NCI-H510A treated with DMSO at 0.1 percent for 48 hours (cell line): ENCODE measurements around the gene CCL4L2.
"Not testable (repeated sequence)": the region's sequence is repeated elsewhere in the genome, so short reads cannot be mapped to it uniquely, and the experiment has no call there.

Source experiments
- DNase-seq: peaks from one replicate; lab custom pipeline; 2025; lab: John Stamatoyannopoulos, UW

The CCL4L2 gene

GRCh38 chr17:36195434-36196130, 15.3 kb upstream of the CCL4L2 start:
- no peak for DNase-seq

GRCh38 chr17:36196131-36196486, 14.8 kb upstream of the CCL4L2 start:
- DNase-seq: no peak

GRCh38 chr17:36197387-36197703, 13.5 kb upstream of the CCL4L2 start:
- no peak for DNase-seq

- DNase-seq: no peak
These were observed 11.9 kb upstream of the CCL4L2 start for GRCh38 chr17:36198831-36199465.

- DNase-seq: not testable (repeated sequence)
These were observed 9.8 kb upstream of the CCL4L2 start for GRCh38 chr17:36201102-36201501.

- not testable (repeated sequence) for DNase-seq
These were observed 9.4 kb upstream of the CCL4L2 start for GRCh38 chr17:36201506-36201905.

- DNase-seq: no peak
These were observed 7.5 kb upstream of the CCL4L2 start for GRCh38 chr17:36203335-36203734.

- DNase-seq: no peak
These were observed 6.0 kb upstream of the CCL4L2 start for GRCh38 chr17:36204724-36205500.

- DNase-seq: no peak
These were observed 5.0 kb upstream of the CCL4L2 start for GRCh38 chr17:36205637-36206485.

- not testable (repeated sequence) for DNase-seq
These were observed 4.4 kb upstream of the CCL4L2 start for GRCh38 chr17:36206486-36206821.

GRCh38 chr17:36207383-36207782, 3.5 kb upstream of the CCL4L2 start:
- not testable (repeated sequence) for DNase-seq

GRCh38 chr17:36209575-36209974, 1.3 kb upstream of the CCL4L2 start:
- DNase-seq: no peak

- DNase-seq: not testable (repeated sequence)
These were observed 815 bp downstream of the CCL4L2 start for GRCh38 chr17:36211484-36212271.

- no peak for DNase-seq
These were observed 1.4 kb downstream of the CCL4L2 start for GRCh38 chr17:36212272-36212605.

GRCh38 chr17:36212966-36213365, 2.1 kb downstream of the CCL4L2 start:
- no peak for DNase-seq

GRCh38 chr17:36213695-36214094, 2.8 kb downstream of the CCL4L2 start:
- no peak for DNase-seq

GRCh38 chr17:36214918-36215317, 4.1 kb downstream of the CCL4L2 start:
- no peak for DNase-seq

- DNase-seq: not testable (repeated sequence)
These were observed 4.8 kb downstream of the CCL4L2 start for GRCh38 chr17:36215406-36216308.

GRCh38 chr17:36219556-36219955, 8.7 kb downstream of the CCL4L2 start:
- not testable (repeated sequence) for DNase-seq

- not testable (repeated sequence) for DNase-seq
These were observed 10.1 kb downstream of the CCL4L2 start for GRCh38 chr17:36220737-36221580.
